ENCODE measurements around the gene IDUA. TPM values are rescaled to one million over a fixed set of nuclear protein-coding genes. Genes with fewer than 3 reads are reported as not detected.

IDUA gene
- total and polyA plus RNA-seq, 7 experiments from 2014 or later: 8.3 to 72.4 (median 62.9) TPM

- H3K36me3 Mint-ChIP-seq: peaks cover 0 to 25% (median 3%) of the 10 kb centered on the region in 5 donors
- no peak overlapping the region for H3K27ac ChIP-seq (ENCODE audit: low read depth, low read length)
- ChIA-PET POLR2A (no interaction called here), CTCF (no interaction called here)
- H3K9me3 Mint-ChIP-seq: peaks cover 0 to 2% (median 0%) of the 10 kb centered on the region in 11 donors
- H3K4me3 ChIP-seq (ENCODE audit: low read length): no peak overlapping the region
- intact Hi-C loops (cut with micrococcal nuclease): no loop called here
- peaks cover 0 to 24% (median 0%) of the 10 kb centered on the region in 3 experiments for H3K36me3 ChIP-seq (ENCODE audit: control insufficient read depth in 2 of 3, insufficient read depth in 3 of 3, low read length in 3 of 3)
- no peaks in the 10 kb centered on the region for H3K27me3 ChIP-seq (ENCODE audit: control insufficient read depth in 2 of 2, insufficient read depth in 2 of 2, low read length in 2 of 2)
- no peaks in the 10 kb centered on the region for H3K9me3 ChIP-seq (ENCODE audit: control insufficient read depth in 2 of 3, low read length in 3 of 3)
- no peaks in the 10 kb centered on the region for H3K4me1 ChIP-seq (ENCODE audit: control insufficient read depth in 2 of 2, insufficient read depth in 2 of 2, low read length in 2 of 2)
- ATAC-seq: peak; percentile 25
- H3K27me3 Mint-ChIP-seq: no peaks in the 10 kb centered on the region
- H3K4me1 Mint-ChIP-seq: peaks cover 0 to 2% (median 0%) of the 10 kb centered on the region in 7 donors
- H3K4me3 Mint-ChIP-seq: no peak overlapping the region
- H3K27ac Mint-ChIP-seq: peak overlapping the region in 1 of 9 donors; percentile 58
- no peak for DNase-seq
Observed at GRCh38 chr4:951594-952468, 35.0 kb upstream of the IDUA start.

DNA sequence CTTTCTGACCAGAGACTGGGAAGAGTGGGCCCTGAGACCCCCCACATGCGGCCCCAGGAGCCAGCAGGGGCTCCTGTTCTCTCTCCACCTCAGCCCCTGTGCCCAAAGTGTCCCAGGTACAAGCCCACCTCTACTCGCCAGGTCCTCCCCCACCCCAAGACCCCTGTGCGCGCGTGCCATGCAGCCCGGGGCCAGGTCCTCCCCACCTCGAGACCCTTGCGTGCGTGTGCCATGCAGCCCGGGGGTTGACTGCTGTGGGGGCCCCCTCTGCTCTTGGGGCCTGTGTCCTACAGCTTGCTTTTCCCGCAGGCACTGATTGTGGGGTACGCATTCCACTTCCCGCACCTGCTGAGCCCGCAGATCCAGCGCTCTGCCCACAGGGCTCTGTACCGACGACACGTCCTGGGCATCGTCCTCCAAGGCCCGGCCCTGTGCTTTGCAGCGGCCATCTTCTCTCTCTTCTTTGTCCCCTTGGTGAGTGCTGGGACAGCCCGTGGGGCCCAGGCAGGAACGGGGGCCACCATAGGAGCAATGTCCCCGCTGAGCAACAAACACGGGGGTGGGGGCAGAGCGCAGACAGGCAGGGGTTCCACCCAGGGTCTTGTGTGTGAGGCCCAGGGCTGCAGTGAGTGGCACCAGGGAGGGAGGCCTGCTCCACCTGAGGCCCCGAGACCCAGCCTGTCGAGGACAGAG is 33.8 kb upstream of the IDUA start:
- no peak overlapping the region for H3K4me3 ChIP-seq (ENCODE audit: low read length)
- H3K9me3 ChIP-seq (ENCODE audit: control insufficient read depth in 2 of 3, low read length in 3 of 3): no peaks in the 10 kb centered on the region
- Mint-ChIP-seq H3K27ac (no peak overlapping the region), H3K27me3 (no peaks in the 10 kb centered on the region), H3K4me1 (peaks cover 0 to under 1% (median 0%) of the 10 kb centered on the region in 7 donors), H3K4me3 (no peak overlapping the region), H3K9me3 (peaks cover 0 to 2% (median 0%) of the 10 kb centered on the region in 11 donors), H3K36me3 (peaks cover 0 to 25% (median 3%) of the 10 kb centered on the region in 5 donors)
- POLR2A ChIA-PET: no interaction called here
- DNase-seq (no peak), ATAC-seq (no peak)
- intact Hi-C loops (cut with micrococcal nuclease): no loop called here
- no peaks in the 10 kb centered on the region for H3K4me1 ChIP-seq (ENCODE audit: control insufficient read depth in 2 of 2, insufficient read depth in 2 of 2, low read length in 2 of 2)
- no peaks in the 10 kb centered on the region for H3K27me3 ChIP-seq (ENCODE audit: control insufficient read depth in 2 of 2, insufficient read depth in 2 of 2, low read length in 2 of 2)
- H3K27ac ChIP-seq (ENCODE audit: low read depth, low read length): no peak overlapping the region
- peaks cover 0 to 34% (median 0%) of the 10 kb centered on the region in 3 experiments for H3K36me3 ChIP-seq (ENCODE audit: control insufficient read depth in 2 of 3, insufficient read depth in 3 of 3, low read length in 3 of 3)
- CTCF ChIA-PET: no interaction called here

- Histone ChIP-seq H3K9me3 (ENCODE audit: control insufficient read depth in 2 of 3, low read length in 3 of 3) (no peaks in the 10 kb centered on the region), H3K27ac (ENCODE audit: low read depth, low read length) (no peak overlapping the region), H3K27me3 (ENCODE audit: control insufficient read depth in 2 of 2, insufficient read depth in 2 of 2, low read length in 2 of 2) (no peaks in the 10 kb centered on the region), H3K4me1 (ENCODE audit: control insufficient read depth in 2 of 2, insufficient read depth in 2 of 2, low read length in 2 of 2) (no peaks in the 10 kb centered on the region), H3K4me3 (ENCODE audit: low read length) (no peak overlapping the region), H3K36me3 (ENCODE audit: control insufficient read depth in 2 of 3, insufficient read depth in 3 of 3, low read length in 3 of 3) (peaks cover 0 to 39% (median 0%) of the 10 kb centered on the region in 3 experiments)
- Mint-ChIP-seq H3K9me3 (peaks cover 0 to 2% (median 0%) of the 10 kb centered on the region in 11 donors), H3K4me3 (no peak overlapping the region), H3K27ac (no peak overlapping the region), H3K4me1 (no peaks in the 10 kb centered on the region), H3K36me3 (peaks cover 0 to 27% (median 3%) of the 10 kb centered on the region in 5 donors), H3K27me3 (no peaks in the 10 kb centered on the region)
- ChIA-PET POLR2A (no interaction called here), CTCF (no interaction called here)
- no peak for ATAC-seq
- no peak for DNase-seq
- intact Hi-C loops (cut with micrococcal nuclease): no loop called here
Observed at GRCh38 chr4:953574-953915, 33.3 kb upstream of the IDUA start.

DNA sequence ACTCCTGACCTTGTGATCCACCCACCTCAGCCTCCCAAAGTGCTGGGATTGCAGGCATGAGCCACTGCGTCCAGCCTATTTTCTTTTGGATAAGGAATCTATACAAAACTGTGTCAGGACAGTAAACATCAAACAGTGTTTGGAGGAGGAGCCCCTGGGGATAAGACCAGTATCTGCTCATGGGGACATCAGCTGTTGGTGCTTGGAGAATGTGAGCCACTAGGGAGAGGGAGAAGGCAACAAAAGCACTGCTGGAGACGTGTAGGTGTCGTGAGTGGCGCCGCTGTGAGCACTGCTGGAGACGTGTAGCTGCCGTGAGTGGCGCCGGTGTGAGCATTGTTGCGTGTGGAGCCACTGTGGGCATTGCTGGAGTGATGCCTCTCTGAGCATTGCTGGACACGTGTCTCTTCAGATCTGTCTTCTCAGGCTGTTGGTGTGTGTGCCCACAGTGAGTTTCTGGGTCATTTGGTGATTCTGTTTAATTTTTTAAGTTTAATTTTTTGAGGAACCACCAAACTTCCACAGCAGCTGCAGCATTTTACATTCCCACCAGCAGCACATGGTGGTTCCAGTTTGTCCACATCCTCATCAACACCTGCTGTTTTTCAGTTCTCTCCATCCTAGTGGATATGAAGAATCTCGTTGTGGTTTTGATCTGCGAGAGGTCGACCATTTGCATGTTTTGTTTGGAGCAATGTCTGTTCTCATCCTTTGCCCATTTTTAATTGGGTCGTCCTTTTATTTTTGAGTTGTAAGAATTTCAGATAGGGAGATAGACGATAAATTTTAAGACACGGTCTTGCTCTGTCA is 32.4 kb upstream of the IDUA start:
- Mint-ChIP-seq H3K9me3 (peaks cover 0 to 2% (median 0%) of the 10 kb centered on the region in 11 donors), H3K4me1 (no peaks in the 10 kb centered on the region), H3K36me3 (peaks cover 0 to 31% (median 3%) of the 10 kb centered on the region in 5 donors), H3K4me3 (no peak overlapping the region), H3K27me3 (no peaks in the 10 kb centered on the region), H3K27ac (peak overlapping the region in 1 of 9 donors; percentile 59)
- no peak overlapping the region for H3K4me3 ChIP-seq (ENCODE audit: low read length)
- peaks cover 0 to 48% (median 0%) of the 10 kb centered on the region in 3 experiments for H3K36me3 ChIP-seq (ENCODE audit: control insufficient read depth in 2 of 3, insufficient read depth in 3 of 3, low read length in 3 of 3)
- ATAC-seq: no peak
- ChIA-PET CTCF (no interaction called here), POLR2A (no interaction called here)
- no peaks in the 10 kb centered on the region for H3K4me1 ChIP-seq (ENCODE audit: control insufficient read depth in 2 of 2, insufficient read depth in 2 of 2, low read length in 2 of 2)
- H3K27me3 ChIP-seq (ENCODE audit: control insufficient read depth in 2 of 2, insufficient read depth in 2 of 2, low read length in 2 of 2): no peaks in the 10 kb centered on the region
- H3K9me3 ChIP-seq (ENCODE audit: control insufficient read depth in 2 of 3, low read length in 3 of 3): no peaks in the 10 kb centered on the region
- no peak overlapping the region for H3K27ac ChIP-seq (ENCODE audit: low read depth, low read length)
- DNase-seq: no peak
- intact Hi-C loops (cut with micrococcal nuclease): no loop called here

DNA sequence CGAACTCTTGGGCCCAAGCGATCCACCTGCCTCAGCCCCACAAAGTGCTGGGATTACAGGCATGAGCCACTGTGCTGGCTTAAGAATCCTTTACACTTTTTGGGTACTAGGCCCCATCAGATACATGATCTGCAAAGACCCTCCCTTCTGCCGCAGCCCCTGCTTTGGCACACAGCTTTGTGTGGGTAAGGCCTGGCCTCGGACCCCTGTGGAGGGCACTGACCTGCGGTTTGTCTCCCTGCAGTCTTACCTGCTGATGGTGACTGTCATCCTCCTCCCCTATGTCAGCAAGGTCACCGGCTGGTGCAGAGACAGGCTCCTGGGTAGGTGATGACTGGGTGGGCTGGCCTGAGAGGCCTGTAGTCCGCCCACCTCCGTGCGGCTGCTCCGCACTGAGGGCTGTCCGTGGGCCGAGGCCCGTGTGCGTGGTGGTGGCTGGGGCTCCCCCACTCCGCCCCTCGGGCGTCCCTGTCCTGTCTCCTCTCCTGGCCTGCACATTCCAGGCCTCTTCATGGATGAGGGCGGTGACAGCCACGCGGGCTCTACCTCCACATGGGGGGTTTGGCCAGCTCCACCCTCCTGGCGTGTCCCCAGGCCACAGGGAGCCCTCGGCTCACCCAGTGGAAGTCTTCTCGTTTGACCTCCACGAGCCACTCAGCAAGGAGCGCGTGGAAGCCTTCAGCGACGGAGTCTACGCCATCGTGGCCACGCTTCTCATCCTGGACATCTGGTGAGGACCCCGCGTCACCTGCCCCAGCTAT is 31.5 kb upstream of the IDUA start:
- Mint-ChIP-seq H3K27me3 (no peaks in the 10 kb centered on the region), H3K36me3 (peaks cover 0 to 31% (median 3%) of the 10 kb centered on the region in 5 donors), H3K27ac (no peak overlapping the region), H3K4me1 (no peaks in the 10 kb centered on the region), H3K9me3 (peaks cover 0 to 2% (median 0%) of the 10 kb centered on the region in 11 donors), H3K4me3 (no peak overlapping the region)
- Histone ChIP-seq H3K4me3 (ENCODE audit: low read length) (no peak overlapping the region), H3K27me3 (ENCODE audit: control insufficient read depth in 2 of 2, insufficient read depth in 2 of 2, low read length in 2 of 2) (no peaks in the 10 kb centered on the region), H3K36me3 (ENCODE audit: control insufficient read depth in 2 of 3, insufficient read depth in 3 of 3, low read length in 3 of 3) (peaks cover 0 to 55% (median 0%) of the 10 kb centered on the region in 3 experiments), H3K27ac (ENCODE audit: low read depth, low read length) (no peak overlapping the region), H3K4me1 (ENCODE audit: control insufficient read depth in 2 of 2, insufficient read depth in 2 of 2, low read length in 2 of 2) (no peaks in the 10 kb centered on the region), H3K9me3 (ENCODE audit: control insufficient read depth in 2 of 3, low read length in 3 of 3) (no peaks in the 10 kb centered on the region)
- no peak for DNase-seq
- no peak for ATAC-seq
- intact Hi-C loops (cut with micrococcal nuclease): no loop called here
- CTCF ChIA-PET: no interaction called here
- POLR2A ChIA-PET: no interaction called here

- H3K4me3 ChIP-seq (ENCODE audit: low read length): no peak overlapping the region
- H3K27ac ChIP-seq (ENCODE audit: low read depth, low read length): no peak overlapping the region
- H3K27ac Mint-ChIP-seq: no peak overlapping the region
- ChIA-PET POLR2A (no interaction called here), CTCF (no interaction called here)
- H3K27me3 ChIP-seq (ENCODE audit: control insufficient read depth in 2 of 2, insufficient read depth in 2 of 2, low read length in 2 of 2): no peaks in the 10 kb centered on the region
- H3K9me3 ChIP-seq (ENCODE audit: control insufficient read depth in 2 of 3, low read length in 3 of 3): no peaks in the 10 kb centered on the region
- no peaks in the 10 kb centered on the region for H3K4me1 ChIP-seq (ENCODE audit: control insufficient read depth in 2 of 2, insufficient read depth in 2 of 2, low read length in 2 of 2)
- intact Hi-C loops (cut with micrococcal nuclease): no loop called here
- H3K27me3 Mint-ChIP-seq: no peaks in the 10 kb centered on the region
- no peaks in the 10 kb centered on the region for H3K4me1 Mint-ChIP-seq
- ATAC-seq (no peak), DNase-seq (no peak)
- H3K36me3 Mint-ChIP-seq: peaks cover 0 to 31% (median 3%) of the 10 kb centered on the region in 5 donors
- H3K36me3 ChIP-seq (ENCODE audit: control insufficient read depth in 2 of 3, insufficient read depth in 3 of 3, low read length in 3 of 3): peaks cover 0 to 60% (median 0%) of the 10 kb centered on the region in 3 experiments
- no peak overlapping the region for H3K4me3 Mint-ChIP-seq
- H3K9me3 Mint-ChIP-seq: no peaks in the 10 kb centered on the region
Observed at GRCh38 chr4:955931-956381, 30.9 kb upstream of the IDUA start.

Data from naive thymus-derived CD4-positive, alpha-beta T cell (primary cell).